HepG2 (cell line): ENCODE data around the gene SLC4A9. TPM values are rescaled to one million over a fixed set of nuclear protein-coding genes. Genes with fewer than 3 reads are reported as not detected.

Experiments
- AGO2 ChIP-seq: fragments of 200-400 bp; formaldehyde crosslinking; optimal IDR thresholded peaks from 2 replicates; pipeline ENCODE3; 2017; ENCODE audit warnings: mild to moderate bottlenecking, low read depth, low read length, moderate library complexity
- CHD4 ChIP-seq: fragments of 200-600 bp; sonication (generic); IDR thresholded peaks from 2 replicates; pipeline ENCODE4 v1.7.0; 2017; ENCODE audit warnings: mild to moderate bottlenecking, low read length, borderline replicate concordance
- CSRNP1 ChIP-seq: sonication (generic); formaldehyde crosslinking; IDR thresholded peaks from 2 replicates; pipeline ENCODE4 v1.8.1; 2023; ENCODE audit warnings: mild to moderate bottlenecking, missing genetic modification reagents
- DR1 ChIP-seq: sonication (generic); formaldehyde crosslinking; IDR thresholded peaks from 2 replicates; pipeline ENCODE4 v1.8.0; 2021; ENCODE audit warnings: mild to moderate bottlenecking, missing genetic modification reagents, inconsistent platforms
- ETV6 ChIP-seq: sonication (generic); formaldehyde crosslinking; conservative IDR thresholded peaks from 2 replicates; pipeline ENCODE4 v1.4.0; 2020; ENCODE audit warnings: missing genetic modification reagents
- NFYC ChIP-seq: IDR thresholded peaks from 2 replicates; pipeline ENCODE4 v1.6.1; 2016; ENCODE audit warnings: missing genetic modification reagents, missing compliant biosample characterization
- PCBP2 ChIP-seq: fragments of 200-400 bp; formaldehyde crosslinking; optimal IDR thresholded peaks from 2 replicates; pipeline ENCODE3; 2018; ENCODE audit warnings: low read length, low read depth; ENCODE audit not compliant: poor library complexity, severe bottlenecking
- PREB ChIP-seq: sonication (generic); formaldehyde crosslinking; IDR thresholded peaks from 2 replicates; pipeline ENCODE4 v1.4.0; 2020; ENCODE audit warnings: missing genetic modification reagents
- RNF219 ChIP-seq: sonication (generic); formaldehyde crosslinking; IDR thresholded peaks from 2 replicates; pipeline ENCODE4 v1.5.0; 2020; ENCODE audit warnings: mild to moderate bottlenecking, missing genetic modification reagents
- SMC3 ChIP-seq: IDR thresholded peaks from 2 replicates; pipeline ENCODE4 v1.6.1; 2011; ENCODE audit warnings: low read length, improper control_type of control experiment
- TFAP4 ChIP-seq: sonication (generic); IDR thresholded peaks from 2 replicates; pipeline ENCODE4 v1.6.1; 2016; ENCODE audit warnings: low read depth, borderline replicate concordance
- ZNF275 ChIP-seq: sonication (generic); formaldehyde crosslinking; IDR thresholded peaks from 2 replicates; pipeline ENCODE4 v1.8.0; 2022; ENCODE audit warnings: missing genetic modification reagents, mild to moderate bottlenecking, inconsistent platforms, borderline replicate concordance
- ZNF276 ChIP-seq: sonication (generic); formaldehyde crosslinking; IDR thresholded peaks from 2 replicates; pipeline ENCODE4 v1.4.0; 2020; ENCODE audit warnings: mild to moderate bottlenecking, low read depth, missing genetic modification reagents
- ZNF562 ChIP-seq: sonication (generic); formaldehyde crosslinking; IDR thresholded peaks from 2 replicates; pipeline ENCODE4 v1.8.0; 2022; ENCODE audit warnings: missing genetic modification reagents, borderline replicate concordance
- ZNF660 ChIP-seq: sonication (generic); formaldehyde crosslinking; IDR thresholded peaks from 2 replicates; pipeline ENCODE4 v1.5.1; 2020; ENCODE audit warnings: mild to moderate bottlenecking, low read depth, missing genetic modification reagents, borderline replicate concordance
- ZNF7 ChIP-seq: IDR thresholded peaks from 2 replicates; pipeline ENCODE4 v1.6.1; 2016; ENCODE audit warnings: missing biosample characterization, missing genetic modification reagents
- ZNF879 ChIP-seq: sonication (generic); formaldehyde crosslinking; IDR thresholded peaks from 2 replicates; pipeline ENCODE4 v1.8.1; 2023; ENCODE audit warnings: missing genetic modification reagents
- polyA plus RNA-seq, 8 experiments: library from polyadenylated mRNA; depleted of rRNA in 3 of 8; stranded (reverse) in 7 of 8; unstranded in 1 of 8; fragments of >200 nt; fragmentation: Illumina TruSeq in 4 of 8; extraction: Trizol in 4 of 8; gene quantifications; 2 replicates each; pipeline versions ENCODE4 v1.2.1 to v1.2.3, GENCODE V29; 2011 to 2016; ENCODE audit warnings: low read depth in 4 of 8, missing spikeins in 1 of 8, mixed read lengths in 1 of 8; ENCODE audit not compliant: insufficient read depth in 1 of 8
- total RNA-seq, 5 experiments: library from RNA; depleted of rRNA; stranded (reverse); fragments of >200 nt; fragmentation: Illumina TruSeq; extraction: Trizol; gene quantifications; 2 replicates each; pipeline ENCODE4 v1.2.3, GENCODE V29; 2016; ENCODE audit warnings: low read depth in 1 of 5

SLC4A9 gene
- total and polyA plus RNA-seq, 2 of the 13 experiments (the other 11 are each of a cell fraction or from before 2014, with no cell fraction given): not detected

GRCh38 chr5:140401362-140402257 lies 41.6 kb downstream of the SLC4A9 start, which contains the start of gene ANKHD1 (continued):
- no peak for TF ChIP-seq SMC3
- peak; percentile 82; the same call in 1 of the 2 replicates for TF ChIP-seq TFAP4
- TF ChIP-seq ZNF660 (CRISPR knock-in tag): no peak
- no peak for TF ChIP-seq PREB (CRISPR knock-in tag)
- TF ChIP-seq CSRNP1 (CRISPR knock-in tag): no peak
- TF ChIP-seq ETV6 (CRISPR knock-in tag): no peak
- no peak for TF ChIP-seq RNF219 (CRISPR knock-in tag)
- TF ChIP-seq ZNF275 (CRISPR knock-in tag): peak; percentile 86; the same call in 1 of the 2 replicates
- TF ChIP-seq ZNF562 (CRISPR knock-in tag): no peak
- peak; percentile 94 for TF ChIP-seq NFYC (CRISPR knock-in tag)
- TF ChIP-seq CHD4: no peak
- TF ChIP-seq ZNF276 (CRISPR knock-in tag): no peak; the same call in 1 of the 2 replicates
- no peak for TF ChIP-seq ZNF879 (CRISPR knock-in tag)
- no peak for TF ChIP-seq PCBP2
- TF ChIP-seq DR1 (CRISPR knock-in tag): peak; percentile 69
- TF ChIP-seq AGO2: peak; percentile 94
- TF ChIP-seq ZNF7 (CRISPR knock-in tag): no peak
